HepG2 (cell line): ENCODE results near the gene HAUS7. TPM values are rescaled to one million over a fixed set of nuclear protein-coding genes. Genes with fewer than 3 reads are reported as not detected.

Experiments
- ATAC-seq: fragments of 200-7000 bp; cut with Tn5 transposase; 3 replicates; pipeline ENCODE4 v1.9.1; 2020; ENCODE audit warnings: mild to moderate bottlenecking, moderate library complexity
- BruUV-seq: library from RNA; stranded (reverse); fragments of 400-500 nt; replicated peaks from 2 replicates; lab custom pipeline; 2021; lab: Mats Ljungman, UMichigan
- CTCF ChIA-PET: fragments of 300-600 bp; formaldehyde crosslinking; extraction: SDS; loops from one replicate; lab custom pipeline; 2021; ENCODE audit warnings: low total read pairs, inconsistent platforms, low intra/inter-chr PET ratio; lab: Yijun Ruan, JAX
- POLR2A ChIA-PET: fragments of 350-600 bp; sonication (Branson Sonifier 250); formaldehyde crosslinking; loops from one replicate; lab custom pipeline; 2020; ENCODE audit warnings: antibody characterized with exemption, inconsistent platforms; lab: Yijun Ruan, JAX
- DNase-seq: peaks from one replicate; pipeline ENCODE4 v3.0.0-alpha.2; 2015; ENCODE audit warnings: low spot score
- FAIRE-seq: peaks from 3 replicates; lab custom pipeline; 2011; peaks lifted over from hg19 to GRCh38; lab: Jason Lieb, UNC
- H2AFZ ChIP-seq: one replicate; pipeline ENCODE4 v1.6.1; 2011; ENCODE audit warnings: low read length, inconsistent platforms
- H3K27ac ChIP-seq: fragments of 300-600 bp; 3 replicates; pipeline ENCODE4 v1.8.0; 2011; ENCODE audit warnings: mixed run types, mild to moderate bottlenecking, mixed read lengths, low read length, inconsistent platforms; ENCODE audit not compliant: insufficient read depth; ENCODE audit errors: extremely low read length
- H3K27me3 ChIP-seq, 2 experiments: fragments of 200-600 bp in 1 of 2; 2 replicates in 1 of 2; 3 replicates in 1 of 2; pipeline versions ENCODE4 v1.6.0 to v1.8.0; 2011; ENCODE audit warnings: low read length in 2 of 2, mild to moderate bottlenecking in 2 of 2, moderate library complexity in 2 of 2, inconsistent platforms in 1 of 2; ENCODE audit not compliant: insufficient read depth in 2 of 2, control insufficient read depth in 1 of 2
- H3K36me3 ChIP-seq, 2 experiments: fragments of 200-600 bp in 1 of 2; replicated peaks in 1 of 2; 2 replicates in 1 of 2; 3 replicates in 1 of 2; pipeline versions ENCODE4 v1.5.1 to v1.8.0; 2011; ENCODE audit warnings: low read length in 2 of 2, inconsistent platforms in 1 of 2; ENCODE audit not compliant: insufficient read depth in 2 of 2, control insufficient read depth in 1 of 2
- H3K4me1 ChIP-seq: 2 replicates; pipeline ENCODE4 v1.5.1; 2012; ENCODE audit warnings: low read length, inconsistent platforms; ENCODE audit not compliant: insufficient read depth
- H3K4me2 ChIP-seq: 2 replicates; pipeline ENCODE4 v1.6.0; 2011; ENCODE audit warnings: low read depth, low read length, inconsistent platforms
- H3K4me3 ChIP-seq, 3 experiments: fragments of 200-600 bp in 1 of 3; sonication (generic), shearing (Covaris generic) in 1 of 3; replicated peaks in 1 of 3; 2 replicates each; pipeline ENCODE4 v1.5.1; 2011 to 2016; ENCODE audit warnings: low read length in 3 of 3, inconsistent platforms in 2 of 3, low read depth in 2 of 3, mild to moderate bottlenecking in 2 of 3, control low read depth in 1 of 3, mixed read lengths in 1 of 3; ENCODE audit not compliant: insufficient read depth in 1 of 3
- H3K79me2 ChIP-seq: one replicate; pipeline ENCODE4 v1.6.1; 2011; ENCODE audit warnings: low read length, inconsistent platforms; ENCODE audit not compliant: insufficient read depth
- H3K9ac ChIP-seq: 2 replicates; pipeline ENCODE4 v1.6.0; 2011; ENCODE audit warnings: mild to moderate bottlenecking, low read depth, low read length, inconsistent platforms; ENCODE audit not compliant: insufficient read depth
- H3K9me3 ChIP-seq: 2 replicates; pipeline ENCODE4 v1.5.1; 2012; ENCODE audit warnings: mild to moderate bottlenecking, low read length
- H4K20me1 ChIP-seq: 2 replicates; pipeline ENCODE4 v1.6.0; 2011; ENCODE audit warnings: inconsistent platforms, mild to moderate bottlenecking, low read length, moderate library complexity; ENCODE audit not compliant: insufficient read depth
- CEBPB ChIP-seq: IDR thresholded peaks from 2 replicates; pipeline ENCODE4 v1.6.1; 2011; ENCODE audit warnings: low read depth, low read length, improper control_type of control experiment, borderline replicate concordance
- DPF2 ChIP-seq: sonication (generic); formaldehyde crosslinking; IDR thresholded peaks from 2 replicates; pipeline ENCODE4 v1.4.0; 2020; ENCODE audit warnings: mild to moderate bottlenecking, low read depth, missing genetic modification reagents, borderline replicate concordance
- KAT8 ChIP-seq: IDR thresholded peaks from 2 replicates; pipeline ENCODE4 v1.6.1; 2016; ENCODE audit warnings: missing genetic modification reagents, missing compliant biosample characterization
- MTA1 ChIP-seq: sonication (generic); formaldehyde crosslinking; IDR thresholded peaks from 2 replicates; pipeline ENCODE4 v1.4.0; 2020; ENCODE audit warnings: missing genetic modification reagents, mild to moderate bottlenecking, borderline replicate concordance
- NR2C2 ChIP-seq: sonication (generic); formaldehyde crosslinking; IDR thresholded peaks from 2 replicates; pipeline ENCODE4 v1.4.0; 2020; ENCODE audit warnings: missing genetic modification reagents, mild to moderate bottlenecking, moderate library complexity, borderline replicate concordance
- POLR2AphosphoS5 ChIP-seq: IDR thresholded peaks from 2 replicates; pipeline ENCODE4 v1.6.1; 2012; ENCODE audit warnings: low read depth, low read length
- RARA ChIP-seq: IDR thresholded peaks from 2 replicates; pipeline ENCODE4 v1.6.1; 2016; ENCODE audit warnings: missing genetic modification reagents, missing compliant biosample characterization
- RFXAP ChIP-seq: sonication (generic); formaldehyde crosslinking; IDR thresholded peaks from 2 replicates; pipeline ENCODE4 v1.4.0; 2020; ENCODE audit warnings: missing genetic modification reagents, borderline replicate concordance
- SAP130 ChIP-seq: IDR thresholded peaks from 2 replicates; pipeline ENCODE4 v1.6.1; 2016; ENCODE audit warnings: low read depth
- STAG1 ChIP-seq: sonication (generic); formaldehyde crosslinking; IDR thresholded peaks from 2 replicates; pipeline ENCODE4 v1.4.0; 2020; ENCODE audit warnings: missing genetic modification reagents
- ZNF530 ChIP-seq: sonication (generic); formaldehyde crosslinking; IDR thresholded peaks from 2 replicates; pipeline ENCODE4 v1.5.0; 2020; ENCODE audit warnings: low read depth, mild to moderate bottlenecking, missing genetic modification reagents
- ZNF749 ChIP-seq: sonication (generic); formaldehyde crosslinking; IDR thresholded peaks from 2 replicates; pipeline ENCODE4 v1.8.0; 2022; ENCODE audit warnings: mild to moderate bottlenecking, missing genetic modification reagents, moderate library complexity, borderline replicate concordance
- ZNF841 ChIP-seq: sonication (generic); formaldehyde crosslinking; IDR thresholded peaks from 2 replicates; pipeline ENCODE4 v1.8.1; 2023; ENCODE audit warnings: missing genetic modification reagents, borderline replicate concordance
- WGBS: methylation state at CpG from one replicate; pipeline ENCODE4 v1.1.6; 2017; ENCODE audit warnings: low lambda C conversion rate; 5-methylcytosine and 5-hydroxymethylcytosine counted together
- in situ Hi-C: cut with HindIII; loops from 2 replicates; pipeline ENCODE4 v1.10.0; 2017; ENCODE audit warnings: low pct_unique_long_range_greater_than_20kb; ENCODE audit not compliant: extremely low pct_ligation_motif_present
- intact Hi-C: fragments of 100-400 bp; cut with micrococcal nuclease; formaldehyde crosslinking; loops from one replicate; pipeline ENCODE4 v1.10.0; 2022; ENCODE audit not compliant: unreplicated experiment
- polyA plus RNA-seq, 8 experiments: library from polyadenylated mRNA; depleted of rRNA in 3 of 8; stranded (reverse) in 7 of 8; unstranded in 1 of 8; fragments of >200 nt; fragmentation: Illumina TruSeq in 4 of 8; extraction: Trizol in 4 of 8; gene quantifications; 2 replicates each; pipeline versions ENCODE4 v1.2.1 to v1.2.3, GENCODE V29; 2011 to 2016; ENCODE audit warnings: low read depth in 4 of 8, missing spikeins in 1 of 8, mixed read lengths in 1 of 8; ENCODE audit not compliant: insufficient read depth in 1 of 8
- total RNA-seq, 5 experiments: library from RNA; depleted of rRNA; stranded (reverse); fragments of >200 nt; fragmentation: Illumina TruSeq; extraction: Trizol; gene quantifications; 2 replicates each; pipeline ENCODE4 v1.2.3, GENCODE V29; 2016; ENCODE audit warnings: low read depth in 1 of 5

The HAUS7 gene
- total and polyA plus RNA-seq, 2 of the 13 experiments (the other 11 are each of a cell fraction or from before 2014, with no cell fraction given): 10.9 to 42.4 TPM

GRCh38 chrX:153441981-153442380 is 28.4 kb downstream of the HAUS7 start:
- no peak for TF ChIP-seq POLR2AphosphoS5
- TF ChIP-seq RARA: no peak
- TF ChIP-seq CEBPB: no peak
- no peak for TF ChIP-seq ZNF749 (CRISPR knock-in tag)
- no peak for TF ChIP-seq SAP130 (CRISPR knock-in tag)
- TF ChIP-seq MTA1 (CRISPR knock-in tag): no peak
- TF ChIP-seq, all 625 proteins: peak for 0
- DNase-seq (no peak), FAIRE-seq (no peak), ATAC-seq (no peak)
- POLR2A ChIA-PET: no interaction called here
- Histone ChIP-seq H3K9ac (no peak overlapping the region), H3K4me3 (no peak overlapping the region), H3K9me3 (no peaks in the 10 kb centered on the region), H3K79me2 (no peaks in the 10 kb centered on the region), H3K27me3 (no peaks in the 10 kb centered on the region; a peak in 1 of 5 replicates), H2AFZ (no peak overlapping the region), H3K36me3 (no peaks in the 10 kb centered on the region), H3K27ac (no peak overlapping the region), H3K4me2 (no peak overlapping the region), H4K20me1 (no peaks in the 10 kb centered on the region), H3K4me1 (no peaks in the 10 kb centered on the region)
- BruUV-seq: no TSS peak
- 11% methylated on average over 1 of the region's 9 CpGs for whole genome bisulfite sequencing
- CTCF ChIA-PET: no interaction called here
- intact Hi-C loops: no loop called here
- in situ Hi-C loops: no loop called here

- POLR2A ChIA-PET: no interaction called here
- no peaks in the 10 kb centered on the region for H3K9me3 ChIP-seq
- H3K79me2 ChIP-seq: no peaks in the 10 kb centered on the region
- no peak overlapping the region for H3K4me2 ChIP-seq
- no peak overlapping the region for H3K4me3 ChIP-seq
- in situ Hi-C loops: no loop called here
- no peak overlapping the region for H3K27ac ChIP-seq
- no TSS peak for BruUV-seq
- H3K36me3 ChIP-seq: no peaks in the 10 kb centered on the region
- intact Hi-C loops: no loop called here
- TF ChIP-seq STAG1 (CRISPR knock-in tag): no peak
- TF ChIP-seq DPF2 (CRISPR knock-in tag): no peak
- no peak for TF ChIP-seq ZNF841 (CRISPR knock-in tag)
- no peak for TF ChIP-seq NR2C2 (CRISPR knock-in tag)
- TF ChIP-seq RFXAP (CRISPR knock-in tag): no peak
- TF ChIP-seq KAT8 (CRISPR knock-in tag): no peak
- TF ChIP-seq ZNF530 (CRISPR knock-in tag): no peak
- TF ChIP-seq, all 625 proteins: peak for 0
- H4K20me1 ChIP-seq: no peaks in the 10 kb centered on the region
- DNase-seq (no peak), FAIRE-seq (no peak), ATAC-seq (no peak)
- H3K9ac ChIP-seq: no peak overlapping the region
- WGBS: 49% methylated on average over 7 of the region's 7 CpGs
- no peaks in the 10 kb centered on the region for H3K4me1 ChIP-seq
- CTCF ChIA-PET: no interaction called here
- H2AFZ ChIP-seq: no peak overlapping the region
- no peaks in the 10 kb centered on the region; a peak in 1 of 5 replicates for H3K27me3 ChIP-seq
These were observed 29.1 kb downstream of the HAUS7 start for GRCh38 chrX:153441296-153441695.
